Thymus (tissue), 11 donors: ENCODE measurements around the gene CDH4. TPM values are rescaled to one million over a fixed set of nuclear protein-coding genes. Genes with fewer than 3 reads are reported as not detected.
"Not testable (repeated sequence)": the region's sequence is repeated elsewhere in the genome, so short reads cannot be mapped to it uniquely, and the experiment has no call there.

Experiments
- DNase-seq, 9 donors: peaks; one replicate each; pipeline ENCODE4 v3.0.0-alpha.2; 2013; ENCODE audit warnings: low spot score in 9 of 9, low read depth in 6 of 9, missing footprints in 1 of 9
- H3K27ac ChIP-seq, 2 donors: one replicate each; pipeline ENCODE4 v1.5.1; 2013; ENCODE audit warnings: control low read depth in 1 of 2, low read depth in 1 of 2, low read length in 1 of 2, mild to moderate bottlenecking in 1 of 2, moderate library complexity in 1 of 2
- H3K27me3 ChIP-seq, 2 donors: one replicate each; pipeline ENCODE4 v1.5.1; 2013; ENCODE audit warnings: low read length in 1 of 2; ENCODE audit not compliant: control insufficient read depth in 2 of 2, insufficient read depth in 1 of 2
- H3K36me3 ChIP-seq, 2 donors: one replicate each; pipeline ENCODE4 v1.5.1; 2013; ENCODE audit warnings: low read length in 1 of 2, mild to moderate bottlenecking in 1 of 2, moderate library complexity in 1 of 2; ENCODE audit not compliant: control insufficient read depth in 2 of 2, insufficient read depth in 2 of 2
- H3K4me1 ChIP-seq, 2 donors: one replicate each; pipeline ENCODE4 v1.5.1; 2013; ENCODE audit warnings: low read length in 2 of 2; ENCODE audit not compliant: control insufficient read depth in 2 of 2, insufficient read depth in 2 of 2
- H3K4me3 ChIP-seq, 2 donors: one replicate each; pipeline ENCODE4 v1.5.1; 2013; ENCODE audit warnings: low read length in 2 of 2, control low read depth in 1 of 2, mild to moderate bottlenecking in 1 of 2
- H3K9me3 ChIP-seq, 2 donors: one replicate each; pipeline ENCODE4 v1.5.1; 2013; ENCODE audit warnings: low read length in 1 of 2, mild to moderate bottlenecking in 1 of 2; ENCODE audit not compliant: control insufficient read depth in 2 of 2, insufficient read depth in 1 of 2
- WGBS: extraction: QIAGEN DNeasy Blood & Tissue Kit; methylation state at CpG from one replicate; pipeline ENCODE4 v1.1.7; 2013; 5-methylcytosine and 5-hydroxymethylcytosine counted together
- polyA plus RNA-seq: library from polyadenylated mRNA; stranded (reverse); fragments of 200-250 nt; gene quantifications from one replicate; pipeline ENCODE4 v1.2.3, GENCODE V29; 2013
- total RNA-seq: library from RNA; stranded (reverse); fragments of 120-200 nt; gene quantifications from one replicate; pipeline ENCODE4 v1.2.4, GENCODE V29; 2013
- donor health status: healthy.

Gene CDH4
- total and polyA plus RNA-seq, 2 donors = 0.34 to 0.61 TPM

GRCh38 chr20:61970357-61970756, 718.3 kb downstream of the CDH4 start:
- Histone ChIP-seq H3K4me3 (no peak overlapping the region), H3K36me3 (peaks cover 19 to 21% of the 10 kb centered on the region in 2 donors), H3K27me3 (peaks cover 3 to 16% of the 10 kb centered on the region in 2 donors), H3K4me1 (no peaks in the 10 kb centered on the region), H3K27ac (no peak overlapping the region), H3K9me3 (no peaks in the 10 kb centered on the region)
- 98% methylated on average over 14 of the region's 14 CpGs for WGBS
- no peak for DNase-seq

- WGBS = 98% methylated on average over 12 of the region's 13 CpGs
- not testable (repeated sequence) for DNase-seq, H3K27me3 ChIP-seq
Measured at GRCh38 chr20:61971595-61971994, 719.5 kb downstream of the CDH4 start.

GRCh38 chr20:61972636-61973508, 720.8 kb downstream of the CDH4 start:
- no peak overlapping the region for H3K27ac ChIP-seq
- no peaks in the 10 kb centered on the region for H3K4me1 ChIP-seq
- no peak for DNase-seq
- H3K27me3 ChIP-seq = no peaks in the 10 kb centered on the region
- peaks cover 24 to 29% of the 10 kb centered on the region in 2 donors for H3K36me3 ChIP-seq
- H3K9me3 ChIP-seq = no peaks in the 10 kb centered on the region
- 96% methylated on average over 27 of the region's 27 CpGs for WGBS
- H3K4me3 ChIP-seq = no peak overlapping the region

More at GRCh38 chr20:61971595-61971994, 719.5 kb downstream of the CDH4 start:
- not testable (repeated sequence) for H3K4me3 ChIP-seq, H3K9me3 ChIP-seq, H3K4me1 ChIP-seq, H3K27ac ChIP-seq
- peaks cover 23 to 25% of the 10 kb centered on the region in 2 donors for H3K36me3 ChIP-seq

DNA sequence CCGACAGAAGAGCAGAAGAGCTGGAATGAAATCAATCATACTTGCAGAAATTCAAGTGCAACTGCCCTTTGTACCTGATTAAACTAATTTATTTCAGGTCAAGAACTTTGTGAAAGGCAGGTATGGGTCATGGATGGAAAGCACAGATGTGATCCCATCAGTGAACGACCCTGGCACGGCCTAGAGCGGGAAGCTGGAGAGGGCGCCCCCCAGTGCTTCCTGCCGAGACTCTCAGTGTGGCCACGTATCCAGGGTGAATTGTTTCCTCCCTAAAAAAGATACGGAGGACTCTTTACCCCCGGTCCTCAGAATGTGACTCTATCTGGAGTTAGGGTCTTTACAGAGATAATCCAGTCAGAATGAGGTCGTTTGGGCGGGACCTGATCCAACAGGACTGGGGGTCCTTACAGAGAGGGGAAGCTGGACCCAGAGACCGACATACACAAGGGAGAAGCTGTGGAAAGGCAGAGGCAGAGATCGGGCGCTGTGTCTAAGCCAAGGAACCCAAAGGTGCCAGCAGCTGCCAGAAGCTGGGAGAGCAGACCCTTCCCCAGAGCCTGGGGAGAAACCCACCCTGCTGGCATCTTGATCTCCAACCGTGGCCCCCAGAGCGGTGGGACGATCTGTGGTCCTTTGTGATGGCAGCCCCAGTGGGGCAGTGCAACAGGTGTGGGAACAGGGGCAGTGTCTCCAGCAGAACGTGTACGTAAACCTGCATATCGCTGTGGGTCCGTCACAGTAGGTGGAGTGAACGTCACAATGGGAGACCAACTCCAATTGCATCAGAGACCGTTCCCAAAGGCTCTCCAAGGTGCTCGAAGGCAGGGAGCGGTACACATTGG, 721.7 kb downstream of the CDH4 start:
- DNase-seq = no peak
- no peak overlapping the region for H3K4me3 ChIP-seq
- no peak overlapping the region for H3K27ac ChIP-seq
- 97% methylated on average over 25 of the region's 25 CpGs for WGBS
- H3K36me3 ChIP-seq = peaks cover 24 to 30% of the 10 kb centered on the region in 2 donors
- H3K4me1 ChIP-seq = no peaks in the 10 kb centered on the region
- H3K27me3 ChIP-seq = no peaks in the 10 kb centered on the region
- no peaks in the 10 kb centered on the region for H3K9me3 ChIP-seq

- 97% methylated on average over 14 of the region's 14 CpGs for WGBS
- no peak overlapping the region for H3K4me3 ChIP-seq
- no peaks in the 10 kb centered on the region for H3K9me3 ChIP-seq
- no peak overlapping the region for H3K27ac ChIP-seq
- no peaks in the 10 kb centered on the region for H3K27me3 ChIP-seq
- DNase-seq = no peak
- peaks cover 24 to 34% of the 10 kb centered on the region in 2 donors for H3K36me3 ChIP-seq
- H3K4me1 ChIP-seq = no peaks in the 10 kb centered on the region
Measured at GRCh38 chr20:61974357-61974665, 722.2 kb downstream of the CDH4 start.

- WGBS = 96% methylated on average over 11 of the region's 11 CpGs
- Histone ChIP-seq H3K9me3 (no peaks in the 10 kb centered on the region), H3K36me3 (peaks cover 24 to 44% of the 10 kb centered on the region in 2 donors), H3K4me1 (no peaks in the 10 kb centered on the region), H3K27ac (no peak overlapping the region), H3K4me3 (no peak overlapping the region), H3K27me3 (no peaks in the 10 kb centered on the region)
- DNase-seq = no peak
Measured at GRCh38 chr20:61975407-61976129, 723.5 kb downstream of the CDH4 start.

GRCh38 chr20:61976263-61976643, 724.2 kb downstream of the CDH4 start:
- no peak overlapping the region for H3K27ac ChIP-seq
- DNase-seq = no peak
- no peaks in the 10 kb centered on the region for H3K27me3 ChIP-seq
- WGBS = 98% methylated on average over 9 of the region's 9 CpGs
- H3K9me3 ChIP-seq = no peaks in the 10 kb centered on the region
- H3K4me1 ChIP-seq = no peaks in the 10 kb centered on the region
- no peak overlapping the region for H3K4me3 ChIP-seq
- H3K36me3 ChIP-seq = peaks cover 24 to 49% of the 10 kb centered on the region in 2 donors

DNA sequence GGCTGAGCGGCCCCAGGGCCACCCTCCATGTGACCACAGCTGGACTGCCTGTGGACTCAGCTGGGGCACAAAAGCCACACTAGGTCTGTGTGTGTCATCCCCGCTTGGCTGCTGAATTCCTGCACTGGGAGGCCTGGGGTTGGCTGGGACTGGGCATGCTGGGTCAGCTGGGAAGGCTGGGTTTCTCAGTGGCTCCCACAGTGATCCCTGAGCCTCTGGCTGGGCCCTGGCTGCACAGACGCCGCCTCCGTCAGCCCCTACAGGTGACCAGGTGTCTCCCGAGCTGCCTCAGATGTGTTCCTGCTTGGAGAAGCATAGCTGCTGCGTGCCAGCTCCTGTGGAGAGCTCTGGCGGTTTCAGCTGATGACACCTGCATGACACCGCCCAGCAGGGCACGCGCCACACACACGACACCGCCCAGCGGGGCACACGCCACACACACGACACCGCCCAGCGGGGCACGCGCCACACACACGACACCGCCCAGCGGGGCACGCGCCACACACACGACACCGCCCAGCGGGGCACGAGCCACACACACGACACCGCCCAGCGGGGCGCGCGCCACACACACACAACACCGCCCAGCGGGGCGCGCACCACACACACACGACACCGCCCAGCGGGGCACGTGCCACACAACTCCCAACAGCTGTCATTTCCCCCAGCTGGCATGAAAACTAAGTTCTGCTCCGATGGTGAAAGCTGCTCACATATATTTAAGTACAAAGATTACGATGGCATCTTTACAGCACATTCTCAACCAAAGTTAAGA, 724.8 kb downstream of the CDH4 start:
- no peaks in the 10 kb centered on the region for H3K9me3 ChIP-seq
- WGBS = 99% methylated on average over 45 of the region's 45 CpGs
- H3K27me3 ChIP-seq = no peaks in the 10 kb centered on the region
- H3K36me3 ChIP-seq = peaks cover 24 to 49% of the 10 kb centered on the region in 2 donors
- H3K4me1 ChIP-seq = no peaks in the 10 kb centered on the region
- DNase-seq = no peak
- H3K4me3 ChIP-seq = no peak overlapping the region
- no peak overlapping the region for H3K27ac ChIP-seq
